Lower leg skin (tissue), 3 donors: Measurements from ENCODE around the gene PRAMEF8.
"Not testable (repeated sequence)": the region's sequence is repeated elsewhere in the genome, so short reads cannot be mapped to it uniquely, and the experiment has no call there.

ENCODE experiments used
- POLR2A ChIP-seq, 2 donors: fragments of 450-650 bp; IDR thresholded peaks; one replicate each; pipeline ENCODE4 v1.6.1; 2016 to 2017; ENCODE audit warnings: antibody characterized with exemption in 2 of 2, mild to moderate bottlenecking in 1 of 2, moderate library complexity in 1 of 2
- TF ChIP-seq, protein P1 (sequence below), 3 donors: fragments of 450-650 bp; IDR thresholded peaks; one replicate each; pipeline ENCODE4 v1.5.1; 2016; ENCODE audit warnings: antibody characterized with exemption in 3 of 3, mild to moderate bottlenecking in 3 of 3, moderate library complexity in 2 of 3

DNA sequence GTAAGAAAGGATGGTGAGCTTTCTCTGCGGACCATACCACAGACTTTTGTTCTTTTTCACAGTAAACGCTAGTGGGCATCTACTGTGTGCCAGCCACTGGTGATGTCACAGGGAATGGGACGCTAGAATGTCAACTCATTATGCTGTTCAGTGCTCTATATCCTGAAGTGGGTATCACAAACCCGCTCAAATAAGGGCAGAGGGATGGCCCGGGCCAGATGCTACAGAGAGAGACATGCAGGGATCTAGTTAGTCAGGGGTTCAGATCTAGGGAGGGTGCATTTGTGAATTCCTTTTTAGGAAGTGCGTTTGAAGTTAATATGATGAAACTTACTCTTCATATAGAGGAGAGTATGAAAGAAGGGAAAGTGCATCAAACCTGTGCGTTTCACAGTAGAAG, 37.8 kb downstream of the PRAMEF8 start:
- TF ChIP-seq, protein P1, sequence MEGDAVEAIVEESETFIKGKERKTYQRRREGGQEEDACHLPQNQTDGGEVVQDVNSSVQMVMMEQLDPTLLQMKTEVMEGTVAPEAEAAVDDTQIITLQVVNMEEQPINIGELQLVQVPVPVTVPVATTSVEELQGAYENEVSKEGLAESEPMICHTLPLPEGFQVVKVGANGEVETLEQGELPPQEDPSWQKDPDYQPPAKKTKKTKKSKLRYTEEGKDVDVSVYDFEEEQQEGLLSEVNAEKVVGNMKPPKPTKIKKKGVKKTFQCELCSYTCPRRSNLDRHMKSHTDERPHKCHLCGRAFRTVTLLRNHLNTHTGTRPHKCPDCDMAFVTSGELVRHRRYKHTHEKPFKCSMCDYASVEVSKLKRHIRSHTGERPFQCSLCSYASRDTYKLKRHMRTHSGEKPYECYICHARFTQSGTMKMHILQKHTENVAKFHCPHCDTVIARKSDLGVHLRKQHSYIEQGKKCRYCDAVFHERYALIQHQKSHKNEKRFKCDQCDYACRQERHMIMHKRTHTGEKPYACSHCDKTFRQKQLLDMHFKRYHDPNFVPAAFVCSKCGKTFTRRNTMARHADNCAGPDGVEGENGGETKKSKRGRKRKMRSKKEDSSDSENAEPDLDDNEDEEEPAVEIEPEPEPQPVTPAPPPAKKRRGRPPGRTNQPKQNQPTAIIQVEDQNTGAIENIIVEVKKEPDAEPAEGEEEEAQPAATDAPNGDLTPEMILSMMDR (IDR thresholded peaks at IDR 0.05), result not testable (repeated sequence)
- not testable (repeated sequence) for TF ChIP-seq POLR2A (IDR thresholded peaks at IDR 0.05)
